CD4-positive, alpha-beta T cell treated with Interleukin-12 subunit alpha and Interleukin-12 subunit beta, for 1 hour (primary cell): ENCODE data around the gene AGAP5.
"Not testable (repeated sequence)": the region's sequence is repeated elsewhere in the genome, so short reads cannot be mapped to it uniquely, and the experiment has no call there.

ENCODE experiments used
- DNase-seq: peaks from one replicate; pipeline ENCODE4 v3.0.0-alpha.2; 2020

Gene AGAP5

GRCh38 chr10:73697675-73698159 lies at the start of gene AGAP5:
Gene AGAP5 (minus strand): TSS chr10:73698109. CDS start chr10:73697755, 354 bp downstream.
- not testable (repeated sequence) for DNase-seq

- no peak for DNase-seq
Observed at GRCh38 chr10:73746721-73747120, 48.8 kb upstream of the AGAP5 start.

DNA sequence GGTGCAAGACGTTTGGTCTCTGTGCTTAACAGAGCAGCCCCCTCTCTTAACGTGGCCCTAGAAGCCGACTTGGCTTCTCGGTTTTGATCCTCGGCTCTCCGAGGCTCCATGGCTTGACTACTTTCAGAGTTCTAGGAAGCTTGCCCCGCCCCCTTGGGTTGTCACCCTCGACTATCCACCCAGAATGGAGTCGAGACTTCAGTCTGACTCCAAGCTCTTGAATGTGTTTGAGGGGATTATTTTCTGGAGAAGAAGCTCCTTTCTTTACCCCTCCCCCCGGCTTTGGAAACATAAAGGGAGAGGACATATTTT lies 46.7 kb upstream of the AGAP5 start:
- peak; percentile 52 for DNase-seq

DNA sequence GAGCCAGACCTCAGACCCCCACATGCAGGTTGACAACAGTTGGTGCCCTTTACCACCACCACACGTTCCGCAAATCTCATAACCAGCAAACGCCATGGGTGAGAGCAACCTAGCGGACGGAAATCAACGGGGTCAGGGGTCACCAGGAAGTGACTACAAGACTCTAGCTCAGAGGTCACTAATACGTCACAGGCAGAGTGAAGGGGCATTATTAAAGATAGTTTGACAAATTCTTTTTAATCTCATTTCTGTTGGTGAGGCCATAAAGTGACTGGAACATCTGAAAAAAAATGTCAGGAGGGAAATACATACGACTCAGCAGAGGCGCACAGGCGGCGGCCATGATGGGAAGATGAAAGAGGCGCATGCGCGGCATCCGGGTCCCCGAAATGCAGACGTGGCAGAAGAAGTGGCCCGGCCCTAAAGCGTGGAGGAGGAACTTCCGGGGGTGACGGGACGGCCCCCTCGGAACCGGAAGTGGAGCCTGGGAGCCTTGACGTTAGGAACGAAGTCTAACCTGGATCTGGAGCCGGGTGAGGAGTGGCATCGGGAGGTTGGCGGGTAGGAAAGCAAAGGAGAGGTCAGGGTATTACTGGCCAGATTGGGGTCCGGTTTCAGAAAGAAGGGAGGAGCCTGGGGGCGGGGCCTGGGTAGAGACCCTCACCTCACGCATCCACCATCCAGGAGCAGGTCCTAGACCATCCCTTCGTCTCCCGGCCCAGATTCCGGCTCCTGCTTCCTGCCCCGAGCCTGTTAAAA lies 46.2 kb upstream of the AGAP5 start, which contains the start of gene SEC24C:
Gene SEC24C (plus strand): TSS at position 468 of the 759 bp plus-strand sequence. CDS start 2,461 bp downstream, outside the sequence.
- peak; percentile 96 for DNase-seq

DNA sequence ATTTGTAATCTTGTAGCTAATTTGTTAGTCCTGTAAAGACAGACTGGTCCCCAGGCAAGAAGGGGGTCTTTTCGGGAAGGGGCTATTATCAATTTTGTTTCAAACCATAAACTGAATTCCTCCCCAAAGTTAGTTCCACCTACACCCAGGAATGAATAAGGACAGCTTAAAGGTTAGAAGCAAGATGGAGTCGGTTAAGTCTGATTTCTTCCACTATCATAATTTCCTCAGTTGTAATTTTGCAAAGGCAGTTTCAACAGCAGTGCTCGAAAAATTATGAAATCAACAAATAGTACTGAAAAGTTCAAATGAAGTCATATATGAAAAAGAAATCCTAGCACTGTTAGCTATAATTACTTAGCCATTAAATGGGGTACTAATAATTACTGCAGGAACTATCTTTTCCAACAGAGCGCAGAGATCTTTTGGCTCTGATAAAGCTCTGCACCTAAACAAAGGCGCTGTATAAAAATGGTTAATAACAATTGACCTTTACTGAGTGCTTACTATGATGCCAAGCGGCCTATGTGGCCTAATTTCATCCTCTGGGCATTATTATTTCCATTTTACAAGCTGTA lies 45.5 kb upstream of the AGAP5 start:
- DNase-seq = no peak

DNA sequence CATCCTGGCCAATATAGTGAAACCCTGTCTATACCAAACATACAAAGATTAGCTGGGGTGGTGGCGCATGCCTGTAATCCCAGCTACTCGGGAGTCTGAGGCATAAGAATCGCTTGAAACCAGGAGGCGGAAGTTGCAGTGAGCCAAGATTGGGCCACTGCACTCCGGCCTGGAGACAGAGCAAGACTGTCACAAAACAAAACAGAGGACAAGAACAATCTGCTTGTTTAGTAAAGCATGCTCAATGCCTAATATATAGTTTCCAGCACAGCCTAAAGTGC lies 44.5 kb upstream of the AGAP5 start:
- DNase-seq = no peak

GRCh38 chr10:73740501-73741254 lies 42.8 kb upstream of the AGAP5 start:
- DNase-seq = not testable (repeated sequence)

GRCh38 chr10:73734796-73735305 lies 36.9 kb upstream of the AGAP5 start:
- DNase-seq = no peak

DNA sequence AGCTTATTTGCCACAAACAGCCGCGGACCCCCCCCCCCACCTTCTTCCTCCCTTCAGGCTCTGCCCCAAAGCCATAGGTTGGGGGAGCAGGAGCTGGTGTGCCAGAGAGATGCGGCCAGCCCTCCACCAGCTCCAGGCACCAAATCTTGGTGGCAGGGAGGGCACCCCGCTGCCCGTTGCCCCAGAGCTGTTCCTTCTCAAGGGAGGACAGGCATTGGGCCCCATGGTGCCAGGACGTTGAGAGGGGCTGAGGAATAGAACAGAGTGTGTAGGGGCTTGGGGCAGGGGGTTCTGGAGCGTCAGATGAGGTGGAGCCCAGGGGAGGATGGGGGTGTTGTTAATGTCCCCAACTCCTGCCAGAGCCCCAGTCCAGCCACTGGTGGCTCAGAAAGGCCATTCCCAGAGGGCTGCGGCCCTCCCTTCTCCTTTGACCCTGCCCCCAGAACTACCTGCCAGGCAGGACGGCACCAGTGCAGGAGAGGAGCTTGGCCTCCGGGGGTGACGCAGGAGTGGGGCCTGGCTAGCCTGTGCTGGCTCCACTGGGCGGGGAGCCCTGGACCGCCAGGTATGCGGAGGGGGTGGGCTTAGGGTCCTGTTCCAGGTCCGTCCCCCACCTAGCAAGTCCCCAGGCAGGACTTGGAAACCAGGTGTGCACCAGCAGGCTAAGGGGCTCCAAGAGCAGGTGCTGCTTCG lies 36.3 kb upstream of the AGAP5 start:
- DNase-seq = no peak

DNA sequence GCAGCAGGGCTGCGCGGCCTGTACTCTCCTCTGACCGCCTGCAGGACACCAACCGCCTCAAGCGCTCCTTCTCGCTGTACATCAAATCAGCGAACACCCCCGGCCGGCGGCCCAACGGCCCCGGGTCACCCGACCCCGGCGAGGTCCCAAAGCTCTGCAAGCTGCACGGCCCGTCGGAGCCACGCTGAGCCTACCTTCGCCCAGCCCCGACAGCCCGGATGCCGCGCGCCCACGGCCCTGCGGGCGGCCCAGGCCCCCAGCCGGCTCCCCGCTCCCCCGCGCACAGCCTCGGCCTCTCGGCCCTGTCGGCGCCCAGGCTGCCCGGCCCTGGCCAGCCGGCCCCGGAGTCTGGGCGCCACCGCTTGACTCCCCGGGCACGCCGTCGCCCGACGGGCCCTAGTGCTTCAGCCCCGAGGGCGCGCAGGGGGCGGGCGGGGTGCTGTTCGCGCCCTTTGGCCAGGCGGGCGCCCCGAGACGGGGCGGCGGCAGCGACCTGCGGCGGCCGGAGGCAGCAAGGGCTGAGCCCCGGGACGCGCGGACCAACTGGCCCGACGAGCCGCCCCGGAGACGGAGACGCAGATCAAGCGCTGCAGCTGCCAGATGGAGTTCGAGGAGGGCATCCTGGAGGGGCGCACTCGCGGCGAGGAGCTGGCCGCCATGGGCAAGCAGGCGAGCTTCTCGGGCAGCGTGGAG lies 35.2 kb upstream of the AGAP5 start:
- no peak for DNase-seq

- DNase-seq = no peak
Observed at GRCh38 chr10:73732426-73732825, 34.5 kb upstream of the AGAP5 start.

DNA sequence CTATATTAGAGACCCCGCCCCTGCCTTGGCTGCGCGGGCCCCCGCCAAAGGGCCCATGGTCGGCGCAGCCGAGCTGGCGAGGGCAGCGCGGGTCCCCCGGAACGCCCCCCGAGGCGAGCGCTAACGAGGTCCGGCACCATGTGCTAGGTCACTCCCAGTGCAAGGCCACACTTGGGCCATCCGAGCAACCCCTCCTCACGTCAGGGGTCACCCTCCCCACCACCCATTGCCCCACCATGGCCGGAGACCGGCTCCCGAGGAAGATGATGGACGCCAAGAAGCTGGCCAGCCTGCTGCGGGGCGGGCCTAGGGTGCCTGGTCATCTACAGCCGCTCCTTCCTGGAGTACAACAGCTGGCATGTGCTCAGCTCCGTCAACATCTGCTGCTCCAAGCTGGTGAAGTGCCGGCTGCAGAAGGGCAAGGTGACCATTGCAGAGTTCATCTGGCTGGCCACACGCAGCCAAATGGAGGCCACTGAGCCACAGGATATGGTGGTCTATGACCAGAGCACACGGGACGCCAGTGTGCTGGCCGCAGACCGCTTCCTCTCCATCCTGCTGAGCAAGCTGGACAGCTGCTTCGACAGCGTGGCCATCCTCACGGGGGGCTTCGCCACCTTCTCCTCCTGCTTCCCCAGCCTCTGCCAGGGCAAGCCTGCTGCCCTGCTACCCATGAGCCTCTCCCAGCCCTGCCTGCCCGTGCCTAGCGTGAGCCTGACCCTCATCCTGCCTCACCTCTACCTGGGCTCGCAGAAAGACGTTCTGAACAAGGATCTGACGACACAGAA lies 33.9 kb upstream of the AGAP5 start:
- DNase-seq = no peak

DNA sequence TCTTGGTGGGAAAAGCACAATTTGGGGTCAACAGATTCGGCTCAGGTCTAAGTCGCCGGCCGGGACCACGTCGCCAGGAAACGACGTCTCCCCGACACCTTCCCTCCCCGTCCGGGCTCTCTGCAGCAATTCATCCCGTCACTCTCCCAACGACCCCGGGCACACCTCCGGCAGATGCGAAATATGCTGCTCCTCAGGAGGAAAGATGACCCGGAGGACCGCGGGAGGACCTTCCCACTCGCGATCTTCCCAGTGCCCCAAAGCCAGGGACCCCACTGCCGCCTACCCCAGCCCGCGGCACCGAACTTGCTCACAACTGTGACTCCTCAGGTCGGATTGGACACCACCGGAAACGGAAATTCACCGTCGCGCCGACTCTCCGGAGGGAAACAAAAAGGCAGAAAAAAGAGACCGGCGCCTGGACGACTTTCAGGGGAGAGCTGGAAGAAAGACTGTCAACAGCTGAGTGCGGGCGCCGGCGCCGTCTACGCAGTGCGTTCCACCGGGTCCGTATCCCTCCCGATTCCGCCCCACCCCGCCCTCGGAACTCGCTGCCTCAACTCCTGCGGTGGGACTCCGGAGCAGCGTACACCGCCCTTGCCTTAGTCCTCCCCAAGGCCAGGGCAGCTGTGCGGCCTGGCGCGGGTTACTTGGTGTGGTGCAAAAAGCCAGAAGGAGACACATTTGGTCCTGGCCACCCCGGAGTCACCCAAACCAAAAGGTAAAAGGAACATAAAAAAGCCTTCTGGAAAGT lies 32.4 kb upstream of the AGAP5 start:
- DNase-seq = peak; percentile 92

GRCh38 chr10:73729781-73730152 lies 31.9 kb upstream of the AGAP5 start:
- peak; percentile 47 for DNase-seq

DNA sequence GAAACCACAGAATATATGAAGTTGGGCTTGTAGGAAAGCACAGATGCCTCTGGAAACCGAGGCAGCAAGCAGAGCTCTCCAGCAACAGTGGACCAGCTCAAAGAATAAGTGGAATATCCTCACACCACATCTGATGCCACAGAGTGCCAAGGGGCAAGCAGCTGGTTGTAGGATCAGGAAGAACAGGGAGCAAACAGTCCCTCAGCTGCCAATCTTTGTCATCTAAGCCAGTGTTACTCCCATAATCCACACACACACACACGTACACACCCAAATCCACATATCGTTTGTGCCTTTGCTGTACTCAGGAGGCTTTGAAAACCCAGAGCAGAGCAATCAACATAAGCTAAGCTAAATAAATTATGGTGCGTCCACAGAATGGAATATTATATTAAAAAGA lies 25.6 kb upstream of the AGAP5 start:
- no peak for DNase-seq

DNA sequence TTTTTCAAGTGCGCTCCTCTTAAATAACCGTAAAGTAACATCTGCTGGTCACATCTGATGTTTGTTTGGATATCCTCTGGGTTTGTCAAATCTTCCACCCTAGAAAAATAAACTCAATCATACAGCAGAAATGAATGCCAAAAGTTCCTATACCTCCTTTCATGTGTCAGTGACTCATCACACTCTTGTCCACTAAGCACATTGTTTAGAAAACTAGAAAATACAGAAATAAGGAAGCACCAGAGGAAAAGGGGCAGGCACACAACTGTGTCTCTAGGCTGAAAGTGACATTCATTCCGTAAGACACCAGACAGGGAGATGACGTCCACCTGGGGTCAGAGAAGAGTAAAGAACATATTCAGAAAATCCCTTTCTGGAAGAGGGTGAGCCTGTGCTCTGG lies 22.7 kb upstream of the AGAP5 start:
- not testable (repeated sequence) for DNase-seq

DNA sequence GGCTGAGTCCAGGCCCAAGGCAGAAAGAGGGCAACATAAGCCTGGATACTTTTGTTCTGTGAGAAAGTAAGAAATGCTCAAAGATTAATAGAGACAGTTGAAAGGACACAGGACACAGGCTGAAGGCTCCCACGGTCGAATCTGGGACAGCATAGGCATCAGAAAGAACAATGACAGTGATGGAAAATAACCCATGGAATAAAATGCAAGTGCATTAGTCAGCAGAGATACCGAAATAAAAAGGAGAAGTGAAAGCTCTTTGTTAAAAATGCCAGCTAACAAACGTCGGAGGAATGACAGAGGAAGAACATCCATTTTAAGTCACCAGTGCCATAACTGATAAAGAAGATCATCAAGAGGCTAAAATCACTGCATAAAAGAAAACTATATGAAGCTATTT lies 19.6 kb upstream of the AGAP5 start:
- DNase-seq = no peak

DNA sequence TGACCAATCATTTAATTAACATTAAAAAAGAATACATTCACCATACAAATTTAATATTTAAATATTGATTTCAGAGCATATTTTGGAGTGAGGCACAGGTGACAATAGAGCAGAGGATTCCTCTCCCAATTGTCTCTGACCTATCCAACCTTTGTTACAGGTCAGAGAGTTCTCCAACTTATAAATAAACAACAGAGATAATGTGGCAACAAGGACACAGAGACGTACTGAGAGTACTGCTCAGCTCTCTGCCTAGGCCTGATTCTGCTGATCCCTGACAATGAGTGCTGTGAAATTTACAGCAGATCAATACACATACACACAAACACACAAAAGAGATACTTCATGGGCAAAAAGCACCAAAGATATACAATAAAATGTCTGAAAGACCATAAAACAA lies 18.3 kb upstream of the AGAP5 start:
- no peak for DNase-seq

DNA sequence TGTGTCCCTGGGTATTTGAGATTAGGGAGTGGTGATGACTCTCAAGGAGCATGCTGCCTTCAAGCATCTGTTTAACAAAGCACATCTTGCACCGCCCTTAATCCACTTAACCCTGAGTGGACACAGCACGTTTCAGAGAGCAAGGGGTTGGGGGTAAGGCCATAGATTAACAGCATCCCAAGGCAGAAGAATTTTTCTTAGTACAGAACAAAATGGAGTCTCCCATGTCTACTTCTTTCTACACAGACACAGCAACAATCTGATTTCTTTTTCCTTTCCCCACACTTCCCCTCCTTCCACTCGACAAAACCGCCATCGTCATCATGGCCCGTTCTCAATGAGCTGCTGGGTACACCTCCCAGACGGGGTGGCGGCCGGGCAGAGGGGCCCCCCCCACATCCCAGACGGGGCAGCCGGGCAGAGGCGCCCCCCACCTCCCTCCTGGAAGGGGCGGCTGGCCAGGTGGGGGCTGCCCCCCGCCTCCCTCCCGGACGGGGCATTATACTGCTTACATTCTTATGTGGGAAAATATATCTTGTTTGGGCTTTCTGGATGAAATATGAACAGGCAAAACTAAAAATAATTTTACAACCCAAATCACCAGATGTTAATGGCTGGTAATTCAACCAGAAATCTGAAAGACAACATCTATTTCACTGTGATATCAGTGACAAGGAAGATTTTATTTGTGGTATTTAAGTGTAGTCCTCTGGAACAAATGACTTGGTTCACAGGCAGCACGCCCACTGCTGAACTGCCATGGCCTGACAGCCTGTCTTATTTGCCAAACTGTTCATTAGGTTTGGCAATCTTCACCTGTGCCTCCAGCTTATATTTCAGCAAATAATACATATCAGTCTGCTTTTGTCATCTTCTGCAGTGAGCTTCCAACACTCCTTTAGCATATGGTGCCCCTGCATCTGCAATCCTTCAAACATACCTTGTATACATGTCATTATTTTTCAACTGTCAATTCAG lies 17.6 kb upstream of the AGAP5 start:
- not testable (repeated sequence) for DNase-seq

DNA sequence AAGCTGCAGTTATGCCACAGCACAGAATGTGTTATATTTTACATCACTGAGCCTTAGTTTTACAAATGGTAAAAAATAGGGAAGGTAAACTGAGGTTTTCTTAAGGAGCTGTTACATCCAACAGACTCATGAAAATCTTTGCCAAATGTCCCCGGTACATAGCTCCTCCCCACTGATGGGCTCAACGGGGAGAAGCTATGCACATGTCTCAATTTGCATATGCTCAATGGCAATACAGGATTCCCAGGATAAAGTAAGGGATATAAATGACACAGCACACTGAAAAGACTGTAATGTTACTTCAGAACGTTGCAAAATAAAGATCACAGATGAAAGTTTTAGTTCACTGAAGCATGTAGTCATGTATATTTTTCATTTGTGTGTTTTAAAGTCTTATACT lies 16.6 kb upstream of the AGAP5 start:
- not testable (repeated sequence) for DNase-seq
